HCT116 (cell line): Measurements from ENCODE around the gene HHIPL1.

Source experiments
- CEBPB ChIP-seq: IDR thresholded peaks from 2 replicates; pipeline ENCODE4 v1.6.1; 2012; ENCODE audit warnings: low read depth
- ELF1 ChIP-seq: IDR thresholded peaks from 2 replicates; pipeline ENCODE4 v1.6.1; 2012; ENCODE audit warnings: low read depth, borderline replicate concordance
- EZH2 ChIP-seq: fragments of 200-600 bp; sonication (generic); IDR thresholded peaks from 2 replicates; pipeline ENCODE4 v1.6.1; 2017; ENCODE audit warnings: antibody characterized with exemption, mixed run types
- POLR2A ChIP-seq: IDR thresholded peaks from 2 replicates; pipeline ENCODE4 v1.7.0; 2011; ENCODE audit warnings: borderline replicate concordance; ENCODE audit not compliant: insufficient read depth, insufficient read length; ENCODE audit errors: extremely low read depth
- POLR2AphosphoS5 ChIP-seq: IDR thresholded peaks from 2 replicates; pipeline ENCODE4 v1.6.1; 2011; ENCODE audit warnings: mild to moderate bottlenecking, low read depth, low read length, moderate library complexity
- RAD21 ChIP-seq: IDR thresholded peaks from 2 replicates; pipeline ENCODE4 v1.6.1; 2012; ENCODE audit warnings: low read depth, mild to moderate bottlenecking
- SIN3A ChIP-seq: IDR thresholded peaks from 2 replicates; pipeline ENCODE4 v1.6.1; 2012; ENCODE audit warnings: low read depth
- SP1 ChIP-seq: IDR thresholded peaks from 2 replicates; pipeline ENCODE4 v1.6.1; 2012; ENCODE audit warnings: low read depth
- TCF7L2 ChIP-seq: IDR thresholded peaks from 2 replicates; pipeline ENCODE4 v1.7.0; 2011; ENCODE audit warnings: borderline replicate concordance, inconsistent platforms; ENCODE audit not compliant: insufficient read depth, insufficient read length; ENCODE audit errors: extremely low read depth
- ZNF274 ChIP-seq: fragments of 200-500 bp; sonication (Bioruptor generic); IDR thresholded peaks from 2 replicates; pipeline ENCODE4 v1.6.1; 2014; ENCODE audit warnings: mild to moderate bottlenecking, low read depth, low read length, inconsistent platforms
- TF ChIP-seq, protein P1 (sequence below), 3 experiments: fragments of 200-600 bp in 1 of 3; sonication (generic) in 1 of 3; IDR thresholded peaks in 2 of 3; conservative IDR thresholded peaks in 1 of 3; 2 replicates each; pipeline ENCODE4 v1.5.1; 2012 to 2017; ENCODE audit warnings: low read depth in 2 of 3, low read length in 2 of 3, antibody characterized with exemption in 1 of 3, borderline replicate concordance in 1 of 3, control low read depth in 1 of 3, mild to moderate bottlenecking in 1 of 3, mixed read lengths in 1 of 3, mixed run types in 1 of 3, moderate library complexity in 1 of 3; ENCODE audit not compliant: insufficient read depth in 1 of 3
- TF ChIP-seq, protein P2 (sequence below): IDR thresholded peaks from 2 replicates; pipeline ENCODE4 v1.6.1; 2012
- TF ChIP-seq, protein P3 (sequence below): IDR thresholded peaks from 2 replicates; pipeline ENCODE4 v1.6.1; 2011; ENCODE audit warnings: mild to moderate bottlenecking, low read length, moderate library complexity; ENCODE audit not compliant: insufficient replicate concordance; ENCODE audit errors: extremely low read depth
- TF ChIP-seq, protein P4 (sequence below): IDR thresholded peaks from 2 replicates; pipeline ENCODE4 v1.6.1; 2012

DNA sequence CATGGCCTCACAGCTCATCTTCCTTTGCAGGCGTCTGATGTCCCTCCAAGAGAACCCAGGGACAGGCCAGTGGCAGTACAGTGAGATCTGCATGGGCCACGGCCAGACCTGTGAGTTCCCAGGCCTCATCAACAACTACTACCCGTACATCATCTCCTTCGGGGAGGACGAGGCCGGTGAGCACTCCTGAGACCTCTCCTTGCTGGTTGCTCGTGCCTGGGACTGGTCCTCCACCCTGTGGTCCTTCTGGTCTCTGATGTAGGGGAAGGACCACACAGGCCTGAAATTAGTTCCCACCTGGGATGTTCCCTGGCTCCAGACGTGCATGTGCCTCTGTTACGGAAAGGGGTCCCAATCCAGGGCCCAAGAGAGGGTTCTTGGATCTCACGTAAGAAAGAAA is 17.9 kb downstream of the HHIPL1 start:
- TF ChIP-seq, protein P1, sequence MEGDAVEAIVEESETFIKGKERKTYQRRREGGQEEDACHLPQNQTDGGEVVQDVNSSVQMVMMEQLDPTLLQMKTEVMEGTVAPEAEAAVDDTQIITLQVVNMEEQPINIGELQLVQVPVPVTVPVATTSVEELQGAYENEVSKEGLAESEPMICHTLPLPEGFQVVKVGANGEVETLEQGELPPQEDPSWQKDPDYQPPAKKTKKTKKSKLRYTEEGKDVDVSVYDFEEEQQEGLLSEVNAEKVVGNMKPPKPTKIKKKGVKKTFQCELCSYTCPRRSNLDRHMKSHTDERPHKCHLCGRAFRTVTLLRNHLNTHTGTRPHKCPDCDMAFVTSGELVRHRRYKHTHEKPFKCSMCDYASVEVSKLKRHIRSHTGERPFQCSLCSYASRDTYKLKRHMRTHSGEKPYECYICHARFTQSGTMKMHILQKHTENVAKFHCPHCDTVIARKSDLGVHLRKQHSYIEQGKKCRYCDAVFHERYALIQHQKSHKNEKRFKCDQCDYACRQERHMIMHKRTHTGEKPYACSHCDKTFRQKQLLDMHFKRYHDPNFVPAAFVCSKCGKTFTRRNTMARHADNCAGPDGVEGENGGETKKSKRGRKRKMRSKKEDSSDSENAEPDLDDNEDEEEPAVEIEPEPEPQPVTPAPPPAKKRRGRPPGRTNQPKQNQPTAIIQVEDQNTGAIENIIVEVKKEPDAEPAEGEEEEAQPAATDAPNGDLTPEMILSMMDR (IDR thresholded peaks at IDR 0.05 in 2 of 3, conservative IDR thresholded peaks at IDR 0.05 in 1 of 3; ENCODE audit: borderline replicate concordance in 1 of 3, insufficient read depth in 1 of 3, low read depth in 2 of 3, low read length in 2 of 3): no peak
- TF ChIP-seq POLR2A (no peak), CEBPB (no peak), EZH2 (no peak), SP1 (no peak), SIN3A (no peak), POLR2AphosphoS5 (no peak), ZNF274 (no peak), TCF7L2 (no peak), ELF1 (no peak), RAD21 (no peak)
- TF ChIP-seq, protein P2, sequence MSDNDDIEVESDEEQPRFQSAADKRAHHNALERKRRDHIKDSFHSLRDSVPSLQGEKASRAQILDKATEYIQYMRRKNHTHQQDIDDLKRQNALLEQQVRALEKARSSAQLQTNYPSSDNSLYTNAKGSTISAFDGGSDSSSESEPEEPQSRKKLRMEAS: no peak
- TF ChIP-seq, protein P3, sequence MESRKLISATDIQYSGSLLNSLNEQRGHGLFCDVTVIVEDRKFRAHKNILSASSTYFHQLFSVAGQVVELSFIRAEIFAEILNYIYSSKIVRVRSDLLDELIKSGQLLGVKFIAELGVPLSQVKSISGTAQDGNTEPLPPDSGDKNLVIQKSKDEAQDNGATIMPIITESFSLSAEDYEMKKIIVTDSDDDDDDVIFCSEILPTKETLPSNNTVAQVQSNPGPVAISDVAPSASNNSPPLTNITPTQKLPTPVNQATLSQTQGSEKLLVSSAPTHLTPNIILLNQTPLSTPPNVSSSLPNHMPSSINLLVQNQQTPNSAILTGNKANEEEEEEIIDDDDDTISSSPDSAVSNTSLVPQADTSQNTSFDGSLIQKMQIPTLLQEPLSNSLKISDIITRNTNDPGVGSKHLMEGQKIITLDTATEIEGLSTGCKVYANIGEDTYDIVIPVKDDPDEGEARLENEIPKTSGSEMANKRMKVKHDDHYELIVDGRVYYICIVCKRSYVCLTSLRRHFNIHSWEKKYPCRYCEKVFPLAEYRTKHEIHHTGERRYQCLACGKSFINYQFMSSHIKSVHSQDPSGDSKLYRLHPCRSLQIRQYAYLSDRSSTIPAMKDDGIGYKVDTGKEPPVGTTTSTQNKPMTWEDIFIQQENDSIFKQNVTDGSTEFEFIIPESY: no peak
- TF ChIP-seq, protein P4, sequence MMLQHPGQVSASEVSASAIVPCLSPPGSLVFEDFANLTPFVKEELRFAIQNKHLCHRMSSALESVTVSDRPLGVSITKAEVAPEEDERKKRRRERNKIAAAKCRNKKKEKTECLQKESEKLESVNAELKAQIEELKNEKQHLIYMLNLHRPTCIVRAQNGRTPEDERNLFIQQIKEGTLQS: no peak
